ENCODE results near the gene PCDH10.
"Not testable (repeated sequence)": the region's sequence is repeated elsewhere in the genome, so short reads cannot be mapped to it uniquely, and the experiment has no call there.

PCDH10 gene

DNA sequence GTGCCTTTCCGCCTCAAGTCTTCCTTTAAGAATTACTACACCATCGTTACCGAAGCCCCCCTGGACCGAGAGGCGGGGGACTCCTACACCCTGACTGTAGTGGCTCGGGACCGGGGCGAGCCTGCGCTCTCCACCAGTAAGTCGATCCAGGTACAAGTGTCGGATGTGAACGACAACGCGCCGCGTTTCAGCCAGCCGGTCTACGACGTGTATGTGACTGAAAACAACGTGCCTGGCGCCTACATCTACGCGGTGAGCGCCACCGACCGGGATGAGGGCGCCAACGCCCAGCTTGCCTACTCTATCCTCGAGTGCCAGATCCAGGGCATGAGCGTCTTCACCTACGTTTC, 2.2 kb downstream of the PCDH10 start:
- no peak for DNase-seq

DNA sequence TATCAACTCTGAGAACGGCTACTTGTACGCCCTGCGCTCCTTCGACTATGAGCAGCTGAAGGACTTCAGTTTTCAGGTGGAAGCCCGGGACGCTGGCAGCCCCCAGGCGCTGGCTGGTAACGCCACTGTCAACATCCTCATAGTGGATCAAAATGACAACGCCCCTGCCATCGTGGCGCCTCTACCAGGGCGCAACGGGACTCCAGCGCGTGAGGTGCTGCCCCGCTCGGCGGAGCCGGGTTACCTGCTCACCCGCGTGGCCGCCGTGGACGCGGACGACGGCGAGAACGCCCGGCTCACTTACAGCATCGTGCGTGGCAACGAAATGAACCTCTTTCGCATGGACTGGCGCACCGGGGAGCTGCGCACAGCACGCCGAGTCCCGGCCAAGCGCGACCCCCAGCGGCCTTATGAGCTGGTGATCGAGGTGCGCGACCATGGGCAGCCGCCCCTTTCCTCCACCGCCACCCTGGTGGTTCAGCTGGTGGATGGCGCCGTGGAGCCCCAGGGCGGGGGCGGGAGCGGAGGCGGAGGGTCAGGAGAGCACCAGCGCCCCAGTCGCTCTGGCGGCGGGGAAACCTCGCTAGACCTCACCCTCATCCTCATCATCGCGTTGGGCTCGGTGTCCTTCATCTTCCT, 2.7 kb downstream of the PCDH10 start:
- DNase-seq = no peak

- no peak for DNase-seq
Measured at GRCh38 chr4:133152330-133152821, 3.3 kb downstream of the PCDH10 start.

GRCh38 chr4:133152831-133153481, 3.9 kb downstream of the PCDH10 start:
- no peak for DNase-seq

DNA sequence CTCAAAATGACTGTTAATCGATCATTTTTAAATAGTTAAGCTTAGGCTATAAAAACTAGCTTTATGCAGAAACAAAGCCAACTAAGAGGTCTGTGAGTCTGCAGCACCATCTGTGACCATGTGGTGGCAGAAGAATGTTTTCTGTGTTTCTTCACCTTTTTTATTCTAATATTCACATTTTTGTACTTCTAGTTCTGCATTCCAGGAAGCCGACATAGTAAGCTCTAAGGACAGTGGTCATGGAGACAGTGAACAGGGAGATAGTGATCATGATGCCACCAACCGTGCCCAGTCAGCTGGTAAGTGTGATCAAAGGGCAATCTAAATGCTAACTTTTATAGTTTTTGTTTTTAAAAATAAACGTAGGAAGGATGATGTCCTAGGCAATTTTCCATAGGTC, 5.6 kb downstream of the PCDH10 start:
- DNase-seq = peak; percentile 1

GRCh38 chr4:133156096-133156495, 7.0 kb downstream of the PCDH10 start:
- no peak for DNase-seq

DNA sequence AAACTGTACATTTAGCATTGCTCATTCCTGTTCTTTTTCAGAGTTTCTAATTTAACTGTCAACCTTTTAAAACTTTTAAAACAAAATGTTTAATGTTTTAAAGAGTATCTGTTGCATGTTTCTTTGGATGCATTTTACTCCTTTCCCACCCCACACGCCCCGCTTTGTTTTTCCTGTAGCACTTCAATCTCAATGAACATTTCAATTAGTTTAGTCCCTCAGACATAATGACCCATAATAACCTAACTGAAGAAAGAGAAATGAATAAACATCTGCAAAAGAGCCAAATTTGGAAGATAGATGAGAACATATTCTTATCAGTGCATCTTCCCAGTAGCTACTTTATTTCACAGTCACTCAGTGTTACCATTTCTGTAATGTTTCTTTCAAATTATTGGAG, 7.5 kb downstream of the PCDH10 start:
- DNase-seq = no peak

- DNase-seq = peak; percentile 33
Measured at GRCh38 chr4:133157460-133158160, 8.5 kb downstream of the PCDH10 start.

GRCh38 chr4:133160853-133161252, 11.8 kb downstream of the PCDH10 start:
- DNase-seq = no peak

- no peak for DNase-seq
Measured at GRCh38 chr4:133161570-133162295, 12.6 kb downstream of the PCDH10 start.

- no peak for DNase-seq
Measured at GRCh38 chr4:133162941-133163340, 13.8 kb downstream of the PCDH10 start.

DNA sequence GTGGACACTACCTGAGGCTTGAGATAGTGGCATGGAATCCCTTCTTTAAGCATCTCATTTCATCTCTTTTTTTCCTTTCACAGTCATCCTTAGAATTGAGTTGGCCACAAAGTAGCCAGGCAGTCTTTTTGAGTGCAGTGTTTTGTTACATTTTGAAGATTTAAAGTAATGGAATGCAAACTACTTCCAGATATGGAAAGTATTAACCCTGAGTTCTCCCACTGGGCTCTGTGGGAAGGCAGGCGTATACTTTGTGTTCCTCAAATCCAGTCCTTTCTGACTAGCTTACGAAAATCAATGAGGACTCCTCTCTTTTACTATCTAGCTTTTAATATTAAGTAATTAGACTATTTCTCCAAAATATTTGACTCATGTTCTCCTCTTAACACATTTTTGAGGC, 29.9 kb downstream of the PCDH10 start:
- DNase-seq = no peak

- no peak for DNase-seq
Measured at GRCh38 chr4:133186210-133186609, 37.1 kb downstream of the PCDH10 start.

DNA sequence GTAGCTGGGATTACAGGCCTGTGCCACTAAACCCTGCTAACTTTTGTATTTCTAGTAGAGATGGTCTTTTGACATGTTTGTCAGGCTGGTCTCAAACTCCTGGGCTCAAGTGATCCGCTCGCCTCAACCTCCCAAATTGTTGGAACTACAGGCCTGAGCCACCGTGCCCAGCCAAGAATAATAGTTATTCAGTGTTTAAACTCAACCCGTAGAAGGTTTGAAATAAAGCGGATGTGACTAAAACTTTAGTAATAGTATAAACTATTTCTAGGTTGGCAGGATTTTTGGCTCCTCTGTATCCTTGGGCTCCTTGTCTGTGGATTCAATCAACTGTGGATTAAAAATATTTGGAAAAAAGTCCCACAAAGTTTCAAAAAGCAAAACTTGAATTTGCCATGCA, 37.8 kb downstream of the PCDH10 start:
- DNase-seq = no peak

DNA sequence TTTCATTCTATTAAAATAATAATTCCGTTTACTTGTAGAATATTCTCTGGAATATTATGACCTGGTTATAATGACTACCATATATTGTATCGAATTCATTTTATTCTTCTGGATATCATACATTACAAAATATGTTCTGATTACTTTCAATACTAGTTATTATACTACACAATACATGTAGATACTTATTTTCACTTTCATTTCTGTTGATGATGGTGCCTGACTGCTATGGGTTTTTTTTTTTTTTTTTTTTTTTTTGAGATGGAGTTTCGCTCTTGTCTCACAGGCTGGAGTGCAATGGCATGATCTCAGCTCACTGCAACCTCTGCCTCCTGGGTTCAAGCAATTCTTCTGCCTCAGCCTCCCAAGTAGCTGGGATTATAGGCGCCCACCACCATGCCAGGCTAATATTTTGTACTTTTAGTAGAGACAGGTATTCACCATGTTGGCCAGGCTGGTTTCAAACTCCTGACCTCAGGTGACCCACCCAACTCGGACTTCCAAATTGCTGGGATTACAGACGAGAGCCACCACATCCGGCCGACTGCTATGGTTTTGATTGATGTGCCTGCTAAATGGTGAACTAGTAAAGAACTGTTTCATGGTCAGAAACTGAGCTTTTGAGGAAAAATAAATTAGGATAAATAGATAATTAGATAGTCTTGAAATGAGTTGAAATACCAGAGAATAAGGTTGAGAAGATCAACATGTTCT, 39.5 kb downstream of the PCDH10 start:
- no peak for DNase-seq

GRCh38 chr4:133189147-133189517, 40.0 kb downstream of the PCDH10 start:
- no peak for DNase-seq

GRCh38 chr4:133190098-133190497, 41.0 kb downstream of the PCDH10 start:
- DNase-seq = no peak

- no peak for DNase-seq
Measured at GRCh38 chr4:133208694-133209285, 59.7 kb downstream of the PCDH10 start.

GRCh38 chr4:133233922-133234321, 84.8 kb downstream of the PCDH10 start:
- no peak for DNase-seq

GRCh38 chr4:133240451-133240850, 91.4 kb downstream of the PCDH10 start:
- DNase-seq = not testable (repeated sequence)

All from MV-4-11 (cell line).